ENCODE results near the gene GLT6D1. TPM values are rescaled to one million over a fixed set of nuclear protein-coding genes. Genes with fewer than 3 reads are reported as not detected.

Gene GLT6D1, protein sequence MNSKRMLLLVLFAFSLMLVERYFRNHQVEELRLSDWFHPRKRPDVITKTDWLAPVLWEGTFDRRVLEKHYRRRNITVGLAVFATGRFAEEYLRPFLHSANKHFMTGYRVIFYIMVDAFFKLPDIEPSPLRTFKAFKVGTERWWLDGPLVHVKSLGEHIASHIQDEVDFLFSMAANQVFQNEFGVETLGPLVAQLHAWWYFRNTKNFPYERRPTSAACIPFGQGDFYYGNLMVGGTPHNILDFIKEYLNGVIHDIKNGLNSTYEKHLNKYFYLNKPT
- total RNA-seq = not detected
- polyA plus RNA-seq = not detected
- long read RNA-seq, donor 1 = 0 reads
- long read RNA-seq, donor 2 = 0 reads
- long read RNA-seq, donor 3 = 0 reads
- long read RNA-seq, donor 4 = 0 reads

DNA sequence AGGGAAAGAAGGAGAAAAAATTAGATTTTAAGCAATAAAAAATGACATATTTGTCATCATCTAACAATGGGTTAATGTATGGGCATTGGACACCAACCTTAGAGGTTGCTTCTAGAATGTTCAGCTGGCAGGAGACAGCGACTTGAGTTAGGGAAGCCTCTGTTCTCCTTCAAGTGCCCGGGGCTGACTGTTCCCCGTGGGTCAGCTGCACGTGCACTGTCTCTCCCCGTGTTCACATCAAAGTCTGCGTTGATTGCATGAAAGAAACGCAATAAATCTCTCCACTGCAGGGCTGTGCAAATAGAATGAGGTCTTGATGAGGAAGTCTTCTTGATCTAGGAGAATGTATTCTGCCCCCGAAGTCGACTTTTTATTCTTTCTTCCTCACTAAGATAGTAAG is at the start of gene GLT6D1:
Gene GLT6D1 (minus strand): TSS at position 345 of the 400 bp plus-strand sequence. CDS start 353 bp downstream, outside the sequence.
- intact Hi-C loops (cut with DNase I) = no loop called here
- WGBS = 81% methylated on average over 9 of the region's 9 CpGs

DNA sequence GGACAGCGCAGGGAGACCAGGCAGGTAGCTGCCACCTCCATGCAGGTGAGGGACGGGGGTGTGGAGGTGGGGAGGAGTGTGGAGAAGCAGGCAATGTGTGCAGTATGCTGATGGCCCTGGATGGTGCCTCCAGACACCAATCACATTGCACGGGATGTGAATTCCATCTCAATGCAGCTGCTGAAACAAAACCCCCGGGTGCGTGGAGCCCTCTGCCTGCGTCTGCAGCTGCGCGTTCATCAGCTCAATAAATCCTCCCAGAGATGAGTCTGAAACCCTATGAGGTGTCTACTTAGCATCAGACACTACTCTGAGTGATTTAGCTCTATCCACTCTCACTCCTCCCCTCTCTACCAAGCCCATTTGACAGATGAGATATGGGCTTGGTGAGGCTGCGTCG is 49.7 kb upstream of the GLT6D1 start:
- no peak overlapping the region for H3K27ac ChIP-seq (ENCODE audit: low read length)
- H3K4me1 ChIP-seq (ENCODE audit: control insufficient read depth, insufficient read depth, low read length) = no peaks in the 10 kb centered on the region
- 85% methylated on average over 10 of the region's 10 CpGs for WGBS
- H3K9me3 ChIP-seq (ENCODE audit: control insufficient read depth, low read length) = no peaks in the 10 kb centered on the region
- H3K4me3 ChIP-seq (ENCODE audit: low read length) = no peak overlapping the region
- no peaks in the 10 kb centered on the region for H3K27me3 ChIP-seq (ENCODE audit: control insufficient read depth, insufficient read depth)
- DNase-seq = no peak
- intact Hi-C loops (cut with DNase I) = no loop called here
- ATAC-seq = no peak

More for the DNA sequence above, at the start of gene GLT6D1:
- DNase-seq (no peak), ATAC-seq (no peak)
- no peak within 1 kb of the TSS for H3K27ac ChIP-seq (ENCODE audit: low read length)
- no peaks in the 10 kb centered on the region for H3K9me3 ChIP-seq (ENCODE audit: control insufficient read depth, low read length)
- no peak within 1 kb of the TSS for H3K4me3 ChIP-seq (ENCODE audit: low read length)
- H3K4me1 ChIP-seq (ENCODE audit: control insufficient read depth, insufficient read depth, low read length) = no peaks in the 10 kb centered on the region
- H3K27me3 ChIP-seq (ENCODE audit: control insufficient read depth, insufficient read depth) = no peaks in the 10 kb centered on the region

DNA sequence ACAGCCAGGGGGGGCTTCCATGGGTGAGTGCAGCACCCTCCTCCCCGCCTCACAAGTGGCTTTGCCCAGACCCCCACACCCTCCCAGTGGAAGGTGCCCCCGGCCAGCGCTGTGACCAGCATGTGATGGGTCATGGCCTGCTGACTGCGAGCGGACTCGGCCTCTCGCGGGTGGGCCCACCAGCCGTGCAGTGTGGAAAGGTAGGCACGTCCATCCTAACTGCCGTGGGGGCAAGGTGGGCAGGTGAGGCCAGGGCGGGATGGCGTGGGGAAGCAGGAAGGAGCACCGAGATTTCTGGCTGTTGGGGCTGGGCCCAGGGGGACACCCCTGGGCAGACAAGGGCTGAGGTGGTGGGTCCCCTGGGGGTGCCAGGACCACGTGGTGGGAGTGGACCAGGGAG is 47.9 kb upstream of the GLT6D1 start:
- DNase-seq (no peak), ATAC-seq (no peak)
- Histone ChIP-seq H3K27ac (ENCODE audit: low read length) (no peak overlapping the region), H3K27me3 (ENCODE audit: control insufficient read depth, insufficient read depth) (no peaks in the 10 kb centered on the region), H3K9me3 (ENCODE audit: control insufficient read depth, low read length) (no peaks in the 10 kb centered on the region), H3K4me3 (ENCODE audit: low read length) (no peak overlapping the region), H3K4me1 (ENCODE audit: control insufficient read depth, insufficient read depth, low read length) (no peaks in the 10 kb centered on the region)
- intact Hi-C loops (cut with DNase I) = no loop called here
- 90% methylated on average over 15 of the region's 15 CpGs for WGBS

DNA sequence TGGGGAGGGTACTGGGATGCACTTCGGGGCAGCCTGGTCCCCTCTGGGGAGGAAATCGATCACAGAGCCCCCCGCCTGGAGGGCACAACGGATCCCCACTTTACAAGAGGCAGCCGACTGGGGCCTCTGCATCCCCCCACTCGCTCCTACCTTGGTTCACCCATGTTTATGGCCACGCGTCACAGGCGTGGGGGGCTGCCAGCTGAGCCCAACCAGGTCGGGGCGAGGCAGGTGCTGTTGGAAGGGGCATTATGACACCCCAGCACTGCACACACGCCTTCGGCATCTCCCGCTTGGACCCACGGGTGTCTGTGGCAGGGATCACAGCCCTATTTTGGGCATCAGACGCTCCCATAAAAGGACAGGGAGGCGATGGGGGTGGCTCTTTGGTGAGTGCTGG is 45.4 kb upstream of the GLT6D1 start:
- H3K9me3 ChIP-seq (ENCODE audit: control insufficient read depth, low read length) = no peaks in the 10 kb centered on the region
- ATAC-seq (no peak), DNase-seq (no peak)
- no peaks in the 10 kb centered on the region for H3K4me1 ChIP-seq (ENCODE audit: control insufficient read depth, insufficient read depth, low read length)
- intact Hi-C loops (cut with DNase I) = no loop called here
- 75% methylated on average over 17 of the region's 17 CpGs for WGBS
- H3K27me3 ChIP-seq (ENCODE audit: control insufficient read depth, insufficient read depth) = no peaks in the 10 kb centered on the region
- no peak overlapping the region for H3K27ac ChIP-seq (ENCODE audit: low read length)
- no peak overlapping the region for H3K4me3 ChIP-seq (ENCODE audit: low read length)

DNA sequence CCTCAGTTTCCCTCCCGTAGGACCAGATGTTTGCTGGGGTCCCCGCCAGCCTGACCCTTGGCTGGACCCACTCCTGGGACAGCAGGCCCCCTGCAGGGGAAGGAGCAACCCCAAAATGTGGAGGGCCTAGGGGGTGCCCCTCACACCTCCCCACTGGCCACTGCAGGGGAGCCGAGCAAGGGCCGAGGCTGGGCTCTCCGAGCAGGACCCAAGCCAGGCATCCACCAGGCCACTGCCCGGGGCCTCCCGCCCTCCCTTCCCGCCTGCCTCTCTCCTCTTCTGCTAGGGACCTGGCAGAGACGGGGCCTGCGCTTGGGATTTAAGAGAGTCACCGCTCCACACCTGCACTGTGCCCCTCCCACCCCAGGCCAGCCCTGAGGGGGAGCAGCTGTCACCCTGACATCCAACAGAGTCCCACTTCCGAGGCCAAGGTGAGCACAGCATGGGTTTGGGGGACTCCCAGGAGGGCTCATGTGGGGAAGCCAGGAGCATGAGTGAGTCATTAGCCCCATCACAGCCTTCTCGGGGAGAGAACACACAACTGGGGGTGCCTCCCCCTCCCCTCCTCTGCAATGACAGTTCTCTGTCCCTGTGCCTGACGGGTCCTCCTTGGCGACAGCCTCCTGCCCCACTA is 44.2 kb upstream of the GLT6D1 start:
- ATAC-seq = no peak
- no peak for DNase-seq
- intact Hi-C loops (cut with DNase I) = no loop called here
- Histone ChIP-seq H3K4me1 (ENCODE audit: control insufficient read depth, insufficient read depth, low read length) (no peaks in the 10 kb centered on the region), H3K27ac (ENCODE audit: low read length) (no peak overlapping the region), H3K27me3 (ENCODE audit: control insufficient read depth, insufficient read depth) (no peaks in the 10 kb centered on the region), H3K4me3 (ENCODE audit: low read length) (no peak overlapping the region), H3K9me3 (ENCODE audit: control insufficient read depth, low read length) (no peaks in the 10 kb centered on the region)
- WGBS = 69% methylated on average over 15 of the region's 15 CpGs

DNA sequence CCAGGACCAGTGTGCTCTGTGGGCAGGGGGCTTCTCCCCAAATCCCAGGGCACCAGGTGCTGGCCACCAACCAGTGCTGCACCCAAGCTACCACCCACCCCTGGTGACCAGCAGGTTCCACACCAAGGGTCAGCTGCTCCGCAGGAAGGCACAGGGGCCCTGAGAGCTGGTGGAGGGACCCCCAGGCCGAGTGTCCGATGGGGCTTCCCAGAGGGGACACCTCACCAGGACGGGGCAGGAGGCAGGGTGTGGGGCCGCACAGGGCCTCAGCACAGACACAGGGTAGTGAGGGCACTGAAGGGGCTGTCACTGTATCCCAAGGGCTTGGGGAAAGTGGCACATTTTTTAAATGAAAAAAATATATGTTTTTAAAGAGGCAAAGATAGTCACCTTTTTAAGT is 41.8 kb upstream of the GLT6D1 start:
- no peaks in the 10 kb centered on the region for H3K27me3 ChIP-seq (ENCODE audit: control insufficient read depth, insufficient read depth)
- 90% methylated on average over 5 of the region's 5 CpGs for WGBS
- H3K9me3 ChIP-seq (ENCODE audit: control insufficient read depth, low read length) = no peaks in the 10 kb centered on the region
- H3K27ac ChIP-seq (ENCODE audit: low read length) = no peak overlapping the region
- intact Hi-C loops (cut with DNase I) = no loop called here
- no peaks in the 10 kb centered on the region for H3K4me1 ChIP-seq (ENCODE audit: control insufficient read depth, insufficient read depth, low read length)
- H3K4me3 ChIP-seq (ENCODE audit: low read length) = no peak overlapping the region
- DNase-seq (peak in 1 of 3 donors; percentile 3), ATAC-seq (no peak)

DNA sequence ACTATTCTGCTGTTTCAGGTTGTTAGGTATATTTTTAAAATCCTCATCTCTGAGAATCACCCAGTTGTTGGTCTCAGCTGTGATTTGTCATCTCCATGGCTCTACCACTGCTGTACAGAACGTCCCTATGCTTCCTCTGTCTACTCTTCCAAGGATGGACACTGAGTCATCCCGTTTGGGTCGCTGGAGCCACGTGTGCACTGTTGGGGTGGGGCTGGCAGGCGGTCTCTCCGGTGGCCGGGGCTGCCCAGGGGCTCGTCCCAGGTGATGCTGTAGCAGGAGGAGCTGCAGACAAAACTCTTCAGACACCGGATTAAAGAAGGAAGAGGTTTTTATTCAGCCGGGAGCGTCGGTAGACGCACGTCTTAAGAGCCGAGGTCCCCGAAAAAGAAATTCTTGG is 40.7 kb upstream of the GLT6D1 start:
- Histone ChIP-seq H3K4me3 (ENCODE audit: low read length) (no peak overlapping the region), H3K4me1 (ENCODE audit: control insufficient read depth, insufficient read depth, low read length) (no peaks in the 10 kb centered on the region), H3K9me3 (ENCODE audit: control insufficient read depth, low read length) (no peaks in the 10 kb centered on the region), H3K27ac (ENCODE audit: low read length) (no peak overlapping the region), H3K27me3 (ENCODE audit: control insufficient read depth, insufficient read depth) (no peaks in the 10 kb centered on the region)
- no peak for DNase-seq
- WGBS = 66% methylated on average over 16 of the region's 16 CpGs
- no peak for ATAC-seq
- intact Hi-C loops (cut with DNase I) = no loop called here

DNA sequence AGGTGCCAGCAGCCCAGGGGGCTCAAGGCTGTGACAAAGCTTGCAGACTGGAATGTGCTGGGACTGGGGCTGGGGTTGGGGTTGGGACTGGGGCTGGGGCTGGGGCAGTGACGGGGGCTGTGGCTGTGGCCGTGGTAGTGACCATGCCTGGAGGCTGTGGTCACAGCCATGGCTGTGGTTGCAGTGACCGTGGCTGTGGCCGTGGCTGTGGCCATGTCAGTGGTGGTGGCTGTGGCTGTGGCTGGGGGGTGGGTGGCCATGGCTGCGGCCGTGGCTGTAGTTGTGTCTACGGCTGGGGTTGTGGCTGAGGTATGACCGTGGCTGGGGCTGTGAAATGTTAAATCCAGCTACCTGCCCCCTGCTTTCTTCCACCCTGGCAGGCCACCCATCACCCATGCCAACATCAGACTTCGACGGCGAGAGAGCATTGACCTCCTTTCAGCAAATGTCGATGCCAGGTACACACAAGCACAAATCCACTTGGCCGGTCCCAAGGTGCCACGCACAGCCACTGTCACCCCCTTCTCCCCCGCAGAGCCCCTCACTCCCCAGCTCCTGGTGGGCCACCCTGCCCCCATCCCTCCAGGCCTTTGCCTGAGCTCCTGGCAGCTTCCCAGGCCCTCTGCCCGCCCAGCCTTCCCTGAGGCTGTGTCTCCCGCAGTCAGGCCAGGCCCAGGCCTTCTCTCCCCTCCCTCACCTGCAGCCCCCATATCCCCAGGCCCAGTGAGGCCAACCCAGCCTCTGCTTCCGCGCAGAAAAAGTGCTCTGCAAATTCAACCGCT is 39.1 kb upstream of the GLT6D1 start:
- DNase-seq (peak in 1 of 3 donors; percentile 14), ATAC-seq (no peak)
- Histone ChIP-seq H3K27me3 (ENCODE audit: control insufficient read depth, insufficient read depth) (no peaks in the 10 kb centered on the region), H3K4me1 (ENCODE audit: control insufficient read depth, insufficient read depth, low read length) (no peaks in the 10 kb centered on the region), H3K9me3 (ENCODE audit: control insufficient read depth, low read length) (no peaks in the 10 kb centered on the region), H3K4me3 (ENCODE audit: low read length) (no peak overlapping the region), H3K27ac (ENCODE audit: low read length) (no peak overlapping the region)
- intact Hi-C loops (cut with DNase I) = no loop called here
- 90% methylated on average over 20 of the region's 20 CpGs for WGBS

DNA sequence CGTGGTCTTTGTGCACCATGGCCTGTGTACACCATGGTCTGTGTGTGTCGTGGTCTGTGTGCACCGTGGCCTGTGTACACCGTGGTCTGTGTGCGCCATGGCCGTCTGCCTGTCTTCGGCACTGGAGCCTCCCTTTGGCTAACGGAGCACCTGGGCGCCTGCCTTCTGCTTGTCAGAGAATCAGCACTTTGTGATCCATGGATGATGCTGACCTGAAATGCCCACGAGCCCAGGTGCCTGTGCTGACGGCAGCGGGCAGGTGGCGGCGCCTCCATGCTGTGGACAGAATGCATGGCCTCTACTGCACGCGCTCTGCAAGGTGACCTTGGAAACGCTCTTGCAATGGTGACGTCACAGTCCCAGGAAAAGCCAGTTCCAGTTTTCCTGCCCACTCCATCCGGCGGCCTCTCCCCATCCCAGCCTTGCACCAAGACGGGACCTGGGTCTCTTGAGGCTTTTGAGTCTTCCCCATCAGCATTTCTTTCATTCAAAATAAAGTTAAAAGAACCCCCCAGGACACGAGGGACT is 38.4 kb upstream of the GLT6D1 start:
- 81% methylated on average over 22 of the region's 22 CpGs for WGBS
- H3K4me1 ChIP-seq (ENCODE audit: control insufficient read depth, insufficient read depth, low read length) = no peaks in the 10 kb centered on the region
- H3K4me3 ChIP-seq (ENCODE audit: low read length) = no peak overlapping the region
- DNase-seq (peak in 2 of 3 donors; percentile 36 to 46), ATAC-seq (no peak)
- intact Hi-C loops (cut with DNase I) = no loop called here
- no peaks in the 10 kb centered on the region for H3K9me3 ChIP-seq (ENCODE audit: control insufficient read depth, low read length)
- no peak overlapping the region for H3K27ac ChIP-seq (ENCODE audit: low read length)
- no peaks in the 10 kb centered on the region for H3K27me3 ChIP-seq (ENCODE audit: control insufficient read depth, insufficient read depth)

DNA sequence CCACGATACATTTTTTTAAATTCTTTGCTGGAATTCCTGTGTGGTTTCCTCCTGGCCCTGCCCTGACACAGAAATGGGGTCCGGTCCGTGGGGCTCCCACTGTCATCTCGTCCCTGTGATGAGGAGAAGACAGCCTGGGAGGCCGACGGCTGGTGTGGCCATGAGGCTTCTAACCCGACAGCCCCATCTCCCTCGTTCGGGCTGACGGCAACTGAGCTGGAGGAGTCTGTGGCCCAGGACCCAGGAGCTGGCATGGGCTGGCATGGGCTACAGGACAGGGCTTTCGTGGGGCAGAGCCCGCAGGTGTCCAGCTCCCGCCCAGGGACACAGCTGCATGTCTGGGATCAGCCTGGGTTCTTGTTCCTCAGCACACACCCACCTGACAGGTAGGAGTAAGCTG is 37.6 kb upstream of the GLT6D1 start:
- Histone ChIP-seq H3K4me3 (ENCODE audit: low read length) (no peak overlapping the region), H3K27ac (ENCODE audit: low read length) (no peak overlapping the region), H3K27me3 (ENCODE audit: control insufficient read depth, insufficient read depth) (no peaks in the 10 kb centered on the region), H3K9me3 (ENCODE audit: control insufficient read depth, low read length) (no peaks in the 10 kb centered on the region), H3K4me1 (ENCODE audit: control insufficient read depth, insufficient read depth, low read length) (no peaks in the 10 kb centered on the region)
- intact Hi-C loops (cut with DNase I) = no loop called here
- ATAC-seq (no peak), DNase-seq (peak in 2 of 3 donors; percentile 22 to 34)
- 83% methylated on average over 13 of the region's 13 CpGs for WGBS

DNA sequence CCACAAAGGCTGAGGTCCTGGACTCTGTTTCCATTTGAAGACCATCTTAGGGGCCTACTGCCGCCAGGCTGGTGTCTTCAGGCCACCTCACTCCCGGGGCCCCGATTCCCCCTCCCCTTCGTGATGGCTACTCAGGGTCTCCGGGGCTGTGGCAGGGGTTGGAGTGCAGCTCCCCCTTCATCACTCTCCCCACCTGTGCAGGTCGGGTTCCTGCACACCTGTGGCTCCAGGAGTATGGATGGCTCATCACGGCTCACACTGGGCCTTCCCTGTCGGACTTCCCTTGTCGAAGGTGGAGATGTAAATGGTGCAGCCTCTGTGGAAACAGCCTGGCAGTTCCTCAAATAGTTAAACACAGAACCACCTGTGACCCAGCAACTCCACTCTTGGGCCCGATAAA is 35.6 kb upstream of the GLT6D1 start:
- intact Hi-C loops (cut with DNase I) = no loop called here
- peak in 1 of 3 donors; percentile 11 for DNase-seq
- Histone ChIP-seq H3K27me3 (ENCODE audit: control insufficient read depth, insufficient read depth) (no peaks in the 10 kb centered on the region), H3K4me3 (ENCODE audit: low read length) (no peak overlapping the region), H3K9me3 (ENCODE audit: control insufficient read depth, low read length) (no peaks in the 10 kb centered on the region), H3K27ac (ENCODE audit: low read length) (no peak overlapping the region), H3K4me1 (ENCODE audit: control insufficient read depth, insufficient read depth, low read length) (no peaks in the 10 kb centered on the region)
- ATAC-seq = no peak
- WGBS = 81% methylated on average over 10 of the region's 10 CpGs
